HG03095 (cell line): ENCODE results near the gene COPB1.

Experiments used
- ATAC-seq: cut with Tn5 transposase; IDR thresholded peaks from one replicate; pipeline ENCODE4 v1.9.1; 2021; ENCODE audit warnings: moderate library complexity; ENCODE audit not compliant: unreplicated experiment

COPB1 gene

DNA sequence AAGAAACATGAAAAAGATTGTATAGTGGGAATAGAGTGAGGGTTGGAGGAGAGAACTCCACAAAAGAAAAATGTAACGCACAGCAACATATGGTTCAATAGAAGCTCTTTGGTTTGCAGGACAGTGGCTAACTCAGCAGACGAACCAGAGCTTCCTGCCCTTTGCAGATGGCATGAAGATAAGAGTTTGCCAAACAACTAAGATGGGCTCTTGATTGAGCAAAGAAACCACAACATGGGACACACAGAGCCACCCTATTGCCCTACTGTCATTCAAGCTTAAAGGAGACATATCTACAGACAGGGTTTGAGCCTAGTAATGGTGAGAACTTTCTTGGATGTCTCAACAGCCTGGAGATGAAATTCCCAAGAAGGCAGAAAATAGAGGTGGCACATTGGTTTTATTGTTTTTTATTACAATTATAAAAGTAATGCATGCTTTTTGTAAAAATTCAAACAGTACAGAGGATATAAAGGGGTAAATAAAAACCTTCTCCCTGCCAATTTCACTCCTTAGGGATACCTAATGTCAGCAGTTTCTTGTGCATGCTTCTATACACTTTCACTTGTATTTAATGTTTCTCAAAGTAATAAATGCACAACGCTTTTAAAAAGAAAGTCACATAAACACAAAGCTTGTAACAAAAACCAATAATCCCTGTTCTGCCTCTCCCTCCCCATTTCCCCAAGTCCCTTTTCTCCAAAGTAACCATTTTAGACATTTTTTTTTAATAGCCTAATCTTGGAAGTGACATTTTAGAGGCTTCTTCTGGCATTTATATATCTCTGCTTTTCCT, 63.7 kb downstream of the COPB1 start:
- ATAC-seq = no peak

DNA sequence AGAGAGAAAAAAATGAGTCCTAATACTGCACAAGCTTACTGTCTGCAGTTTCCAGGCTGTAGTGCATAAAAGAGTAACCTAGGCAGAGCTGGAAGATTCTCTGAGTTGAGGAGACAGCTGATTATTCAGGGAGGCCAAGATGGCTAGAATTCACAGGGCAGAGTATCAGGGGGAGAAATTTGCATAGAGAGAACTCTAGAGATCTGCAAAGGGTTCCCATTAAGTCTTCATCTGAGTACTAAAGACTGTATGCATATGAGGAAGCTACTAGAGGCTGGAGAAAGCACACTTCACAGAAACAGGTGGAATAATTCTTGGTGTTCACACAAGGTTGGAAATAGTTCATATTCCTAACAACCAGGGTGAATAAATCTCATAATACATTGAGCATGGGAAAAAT, 74.0 kb downstream of the COPB1 start:
- no peak for ATAC-seq

DNA sequence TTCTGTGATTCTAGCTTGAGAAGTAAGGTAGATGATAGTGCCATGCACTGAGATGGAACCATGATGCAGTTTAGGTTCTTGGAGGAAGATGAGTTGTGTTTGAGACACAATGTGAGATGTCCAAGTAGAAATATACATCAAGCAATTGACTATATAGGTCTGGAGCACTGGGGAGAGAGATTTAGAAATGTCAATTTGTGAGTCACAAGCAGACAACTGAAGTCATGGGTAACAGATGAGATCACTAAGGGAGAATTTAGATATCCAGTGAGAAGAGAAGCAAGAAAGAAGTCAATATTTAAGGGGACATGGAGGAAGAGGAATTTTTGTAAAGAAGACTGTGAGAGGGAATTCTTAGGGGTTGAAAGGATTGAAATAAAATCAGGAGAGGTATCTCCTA, 75.5 kb downstream of the COPB1 start:
- no peak for ATAC-seq

DNA sequence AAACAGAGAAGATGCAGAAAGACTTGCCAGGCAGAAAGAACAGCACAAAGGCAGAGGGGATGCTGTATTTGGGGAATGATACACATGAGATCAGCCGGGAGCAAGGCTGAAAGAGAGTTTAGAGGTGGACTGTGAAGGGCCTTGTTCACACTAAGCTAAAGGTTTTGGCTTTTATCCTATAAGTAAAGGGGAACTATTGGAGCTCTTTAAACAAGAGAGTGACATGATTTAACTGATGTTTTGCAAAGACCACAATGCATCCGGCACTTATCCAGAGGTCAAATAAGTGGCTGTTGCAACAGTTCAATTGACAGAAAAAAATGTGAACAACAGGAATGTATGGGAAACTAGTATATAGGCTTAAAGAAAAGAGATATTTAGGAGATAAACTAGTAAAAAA, 76.0 kb downstream of the COPB1 start:
- no peak for ATAC-seq

DNA sequence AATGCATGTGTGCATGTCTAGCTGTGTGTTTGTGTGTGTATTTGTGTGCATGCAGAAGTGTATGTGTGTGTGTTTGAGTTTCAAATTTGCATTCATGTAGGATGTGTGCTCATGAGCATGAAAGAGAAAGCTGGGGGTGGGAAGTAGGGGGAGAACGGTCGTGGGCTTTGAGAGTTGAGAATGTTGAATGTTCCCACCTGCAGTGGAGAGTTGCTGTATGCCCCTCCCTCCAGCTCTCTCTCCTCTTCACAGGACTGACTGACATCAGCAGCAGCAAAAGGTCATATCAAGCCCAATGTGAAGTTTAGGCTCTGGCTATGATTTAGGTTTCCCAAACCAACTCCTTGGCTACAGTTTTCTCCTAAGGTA, 76.8 kb downstream of the COPB1 start:
- no peak for ATAC-seq

DNA sequence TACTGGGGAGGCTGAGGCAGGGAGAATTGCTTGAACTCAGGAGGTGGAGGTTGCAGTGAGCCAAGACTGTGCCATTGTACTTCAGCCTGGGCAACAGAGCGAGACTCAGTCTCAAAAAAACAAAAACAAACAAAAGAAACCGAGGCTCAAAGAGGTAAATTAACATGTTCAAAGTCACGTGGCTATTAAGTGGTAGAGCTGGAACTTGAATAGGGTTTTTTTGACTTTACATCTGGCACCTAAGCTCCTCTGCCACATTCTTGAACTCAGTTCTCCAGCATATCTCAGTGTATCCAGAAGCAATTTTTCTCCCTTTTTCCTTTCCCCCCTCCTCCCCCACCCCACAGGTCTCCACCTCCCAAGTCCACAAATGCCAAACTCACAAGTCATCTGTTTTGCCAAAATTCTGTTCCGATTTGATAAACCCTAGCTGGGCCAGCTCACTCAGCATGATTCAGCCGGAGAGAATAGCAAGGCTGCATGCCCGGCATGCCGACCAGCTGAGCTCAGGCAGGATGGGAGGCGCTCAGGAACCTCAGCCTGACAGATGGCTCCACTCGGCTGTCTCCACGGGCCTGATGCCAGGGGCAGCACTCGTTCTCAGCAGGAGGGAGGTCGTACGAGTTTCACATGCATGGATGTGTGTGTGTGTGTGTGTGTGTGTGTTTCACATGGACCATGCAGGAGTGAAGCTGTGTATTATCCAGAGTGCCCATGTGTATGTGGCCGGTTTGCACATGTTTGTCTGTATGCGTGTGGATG, 77.4 kb downstream of the COPB1 start:
- ATAC-seq = no peak

DNA sequence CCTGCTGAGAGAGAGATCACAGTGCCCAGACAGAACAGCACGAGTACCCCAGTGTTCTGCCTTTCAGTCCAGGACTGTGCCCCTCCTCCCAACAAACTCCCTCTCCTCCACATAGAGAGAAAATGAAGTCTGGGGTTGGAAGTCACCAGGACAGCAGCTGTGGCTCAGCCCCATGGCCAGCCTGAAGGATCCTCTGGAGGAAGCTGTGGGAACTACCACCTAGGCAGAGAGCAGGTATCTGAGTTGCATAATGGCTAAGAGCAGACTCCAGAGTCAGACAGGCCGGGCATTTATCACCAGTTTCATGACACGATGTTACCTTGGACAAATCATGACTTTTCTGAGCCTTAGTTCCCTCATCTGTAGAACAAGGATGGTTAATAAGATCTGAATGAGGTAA, 79.4 kb downstream of the COPB1 start:
- ATAC-seq = no peak

DNA sequence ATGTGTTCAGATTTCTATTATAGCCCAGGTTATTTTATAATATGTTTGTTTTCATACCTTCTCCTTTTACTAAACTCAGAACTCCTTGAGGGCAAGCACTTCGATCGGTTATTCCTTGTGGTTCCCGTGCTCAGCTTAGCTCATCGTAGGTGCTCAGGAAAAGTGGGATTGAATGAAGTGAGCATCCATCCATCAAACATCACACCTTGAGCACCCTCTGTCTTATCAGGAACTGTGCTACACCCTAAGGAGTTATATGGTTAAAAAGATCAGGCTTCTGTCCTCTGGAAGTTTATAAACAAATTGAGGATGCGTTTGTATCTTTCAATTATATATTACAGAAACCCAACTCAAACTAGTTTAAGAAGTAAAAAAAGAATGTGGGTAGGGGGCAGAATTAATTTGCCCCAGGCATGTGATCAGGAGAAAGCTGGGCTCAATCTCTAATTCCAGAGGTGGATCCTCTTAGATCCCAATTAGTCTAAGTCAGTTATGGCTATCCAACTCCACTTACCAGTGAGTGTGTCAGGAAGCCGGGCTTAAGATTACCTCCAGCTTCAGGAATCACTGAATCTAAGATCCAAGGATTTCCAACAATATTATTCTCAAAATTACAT, 80.7 kb downstream of the COPB1 start:
- no peak for ATAC-seq

DNA sequence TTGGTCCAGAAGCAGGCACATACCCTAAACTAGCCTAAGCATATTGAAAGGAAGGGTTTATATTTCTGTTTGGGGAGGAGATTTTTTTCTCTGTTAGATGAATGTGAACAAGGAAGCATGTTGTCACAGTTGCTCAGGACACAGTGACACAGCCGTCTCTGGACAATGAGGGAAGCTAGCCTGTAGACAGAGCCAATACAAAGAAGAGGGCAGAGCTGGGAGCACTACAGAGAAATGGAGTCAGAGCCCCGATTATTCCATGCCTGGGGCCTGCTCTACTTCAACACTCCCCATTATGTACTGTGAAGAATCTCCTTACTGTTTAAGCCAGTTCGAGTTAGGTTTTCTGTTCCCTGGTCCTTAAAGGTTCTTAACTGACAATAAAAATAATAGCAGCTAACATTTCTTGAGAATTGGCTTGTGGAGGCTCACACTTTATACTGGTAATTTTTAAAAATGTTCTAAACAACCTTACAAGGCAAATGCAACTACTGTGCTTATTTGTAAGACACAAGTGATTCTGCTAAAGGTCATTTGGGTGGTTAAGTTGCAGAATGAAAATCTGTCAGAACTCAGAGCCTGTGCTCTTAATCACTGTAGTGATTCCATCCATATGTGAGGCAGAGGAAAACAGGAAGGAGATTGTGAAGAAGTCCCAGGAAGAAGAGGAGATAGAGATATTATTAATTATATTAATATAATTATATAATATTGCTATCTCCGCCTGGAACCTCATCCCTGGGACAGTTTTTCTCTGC, 81.8 kb downstream of the COPB1 start:
- ATAC-seq = no peak

DNA sequence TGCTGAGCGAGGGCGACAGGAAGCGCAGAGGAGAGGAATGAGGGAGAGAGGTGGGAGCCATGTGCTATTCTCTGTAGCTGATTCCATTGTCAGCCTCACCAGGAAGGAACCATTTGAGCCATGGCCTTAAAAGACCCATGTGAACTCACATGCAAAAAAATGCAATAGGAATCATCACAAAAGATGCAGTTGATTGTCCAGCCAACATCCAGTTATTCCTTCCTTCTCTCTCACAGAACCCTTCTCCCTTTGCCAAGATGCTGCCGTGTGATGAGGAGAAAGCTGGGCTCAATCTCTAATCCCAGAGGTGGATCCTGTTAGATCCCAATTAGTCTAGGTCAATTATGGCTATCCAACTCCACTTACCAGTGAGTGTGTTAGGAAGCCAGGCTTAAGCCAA, 82.4 kb downstream of the COPB1 start:
- no peak for ATAC-seq

DNA sequence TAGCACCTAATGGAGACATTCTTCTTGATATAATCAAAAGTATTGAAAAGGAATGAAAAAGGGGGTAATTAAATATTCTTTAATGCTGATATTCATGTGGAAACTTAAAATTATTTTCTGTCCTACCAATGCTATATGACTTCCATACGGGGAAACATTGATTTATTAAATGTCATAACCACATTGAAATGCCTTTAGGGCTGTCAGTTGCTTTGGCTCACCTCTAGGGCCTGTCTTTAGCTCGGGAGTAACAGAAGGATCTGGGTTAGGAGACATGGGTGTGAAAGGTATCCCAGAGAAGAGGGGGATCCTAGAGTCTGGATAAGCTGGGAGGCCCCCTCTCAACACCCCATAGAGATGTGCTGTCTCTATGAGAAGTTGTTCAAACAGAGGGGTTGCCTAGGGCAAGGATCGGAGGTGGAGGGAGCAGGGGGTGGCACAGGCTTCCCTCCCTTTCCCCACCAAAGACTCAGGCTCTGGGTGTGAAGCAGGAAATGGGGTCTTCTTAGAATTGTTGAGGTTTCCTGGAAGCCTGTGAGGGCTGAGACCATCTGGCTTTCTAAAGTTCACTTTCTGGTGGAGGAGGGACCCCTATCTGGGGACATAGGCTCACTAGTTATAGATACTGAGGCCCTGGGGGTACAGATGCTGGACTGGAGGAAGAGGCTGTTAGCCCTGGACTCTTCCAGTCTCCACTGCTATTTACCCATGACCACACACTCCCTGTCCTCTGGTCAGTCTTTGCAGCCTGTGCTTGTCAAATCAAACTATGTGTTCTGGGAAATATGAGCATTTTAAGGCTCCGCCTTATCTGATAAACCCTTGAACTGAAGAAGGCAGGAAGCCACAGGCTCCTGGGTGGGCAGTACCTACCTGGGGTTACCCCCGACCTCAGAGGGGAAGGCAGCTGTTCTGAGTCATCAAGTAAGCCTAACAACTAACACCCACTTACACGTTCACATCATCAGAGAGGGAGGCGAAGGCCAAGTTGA, 84.8 kb downstream of the COPB1 start:
- ATAC-seq = peak; percentile 64

DNA sequence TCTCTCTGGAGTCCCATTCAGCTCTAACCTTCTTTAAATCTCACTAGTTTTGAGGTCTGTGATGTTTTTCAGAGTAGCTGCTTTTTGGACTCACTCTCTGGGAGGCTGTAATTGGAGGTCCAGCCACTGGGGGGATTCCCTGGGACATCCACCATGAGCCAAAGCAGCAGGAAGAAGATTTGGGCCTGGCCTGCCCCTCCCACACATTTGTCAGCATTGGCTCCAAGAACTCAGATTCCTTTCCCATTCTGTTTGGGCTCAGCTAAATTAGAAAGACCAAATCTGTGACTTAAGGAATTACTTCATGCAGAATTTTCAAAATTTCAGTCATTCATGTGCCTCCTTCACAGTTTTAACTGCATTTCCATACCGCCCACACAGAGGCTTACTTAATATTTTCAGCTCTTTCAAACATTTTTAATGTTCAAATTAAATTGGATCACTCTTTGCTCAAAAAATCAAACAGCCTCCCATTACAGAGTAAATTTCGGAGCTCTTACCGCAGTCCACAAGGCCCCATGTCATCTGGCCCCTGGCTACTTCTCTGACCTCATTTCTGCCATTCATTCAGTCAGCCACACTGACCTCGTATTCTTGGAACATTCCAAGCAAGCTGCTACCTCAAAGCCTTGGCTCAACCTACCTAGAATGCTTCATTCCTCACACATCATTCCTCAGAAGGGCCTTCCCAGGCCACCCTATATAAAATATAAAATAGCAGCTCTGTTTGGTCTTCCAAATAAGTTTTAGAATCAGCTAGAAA, 86.1 kb downstream of the COPB1 start:
- ATAC-seq = no peak

DNA sequence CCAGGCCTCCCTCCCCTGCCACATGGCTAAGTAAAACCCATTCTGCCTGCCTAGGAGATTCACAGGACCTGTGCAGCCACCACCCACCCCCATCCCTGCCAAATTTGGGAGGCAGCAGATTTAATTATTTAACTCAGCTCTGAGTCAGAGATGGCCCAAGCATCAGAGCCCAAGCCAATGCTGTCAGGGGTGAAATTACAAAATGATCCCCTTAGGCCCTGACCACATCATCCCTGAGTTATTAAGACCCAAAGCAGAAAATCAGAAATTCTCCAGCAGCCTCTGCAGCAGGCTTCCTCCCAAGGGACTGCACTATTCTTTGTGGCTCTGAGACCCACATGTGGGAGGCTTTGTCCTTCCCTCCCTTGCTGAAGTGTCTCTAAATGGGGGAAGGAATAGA, 87.8 kb downstream of the COPB1 start:
- no peak for ATAC-seq

DNA sequence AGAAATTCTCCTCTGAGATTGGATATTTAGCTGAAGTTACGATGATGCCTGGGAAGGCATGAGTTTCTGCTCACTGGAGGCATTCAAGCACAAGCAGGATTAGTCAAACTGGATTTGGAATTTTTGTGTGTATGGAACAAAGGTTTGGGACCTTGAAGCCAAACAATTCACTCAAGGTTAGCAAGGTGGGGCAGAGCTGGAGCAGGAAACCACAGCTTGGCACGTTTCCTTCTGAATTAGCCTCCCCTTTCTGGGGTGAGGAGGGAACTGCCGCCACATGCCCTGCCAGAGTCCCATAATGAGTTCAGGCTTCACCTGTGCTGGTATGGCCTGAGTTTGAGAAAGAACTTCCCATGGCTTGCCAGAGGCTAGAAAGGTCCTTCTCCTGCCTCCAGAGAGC, 89.7 kb downstream of the COPB1 start:
- ATAC-seq = no peak

DNA sequence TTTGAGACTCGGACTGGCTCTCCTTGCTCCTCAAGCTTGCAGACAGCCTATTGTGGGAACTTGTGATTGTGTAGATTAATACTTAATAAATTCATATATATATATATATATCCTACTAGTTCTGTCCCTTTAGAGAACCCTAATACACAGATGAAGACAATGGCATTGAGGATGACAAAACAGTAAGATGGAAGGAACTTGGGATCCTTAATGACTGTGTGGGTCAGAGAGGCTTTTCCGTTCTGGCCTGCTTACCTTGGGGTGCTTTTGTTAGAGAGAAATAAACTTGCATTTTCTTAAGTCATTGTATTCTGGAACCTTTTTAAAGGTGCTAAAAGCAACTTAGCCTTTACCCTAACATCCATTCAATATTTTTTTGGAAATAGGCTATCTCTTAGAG, 91.0 kb downstream of the COPB1 start:
- ATAC-seq = no peak
